SK-N-SH (cell line): ENCODE results near the gene TBL2.

Experiments
- CTCF ChIP-seq: fragments of 200-600 bp; sonication (generic); IDR thresholded peaks from 2 replicates; pipeline ENCODE4 v1.6.1; 2017; ENCODE audit warnings: antibody characterized with exemption, mild to moderate bottlenecking, moderate library complexity
- EP300 ChIP-seq, 2 experiments: IDR thresholded peaks; 2 replicates each; pipeline versions ENCODE4 v1.4.0 to v1.6.1; 2012; ENCODE audit warnings: borderline replicate concordance in 1 of 2, low read depth in 1 of 2, low read length in 1 of 2
- GABPA ChIP-seq: IDR thresholded peaks from 2 replicates; pipeline ENCODE4 v1.4.0; 2012; ENCODE audit warnings: low read depth, mild to moderate bottlenecking
- JUND ChIP-seq: IDR thresholded peaks from 2 replicates; pipeline ENCODE4 v1.4.0; 2012
- MEF2A ChIP-seq: IDR thresholded peaks from 2 replicates; pipeline ENCODE4 v1.4.0; 2012; ENCODE audit warnings: low read depth, borderline replicate concordance
- MXI1 ChIP-seq: IDR thresholded peaks from 2 replicates; pipeline ENCODE4 v1.6.1; 2012; ENCODE audit warnings: mild to moderate bottlenecking, low read depth, low read length, improper control_type of control experiment
- PBX3 ChIP-seq: IDR thresholded peaks from 2 replicates; pipeline ENCODE4; 2012
- POLR2AphosphoS5 ChIP-seq: IDR thresholded peaks from 2 replicates; pipeline ENCODE4 v1.6.1; 2012; ENCODE audit warnings: low read depth, low read length
- RCOR1 ChIP-seq: fragments of 150-350 bp; IDR thresholded peaks from 2 replicates; pipeline ENCODE4 v1.6.1; 2017; ENCODE audit warnings: antibody characterized with exemption, low read length
- SMC3 ChIP-seq: IDR thresholded peaks from 2 replicates; pipeline ENCODE4 v1.6.1; 2012; ENCODE audit warnings: low read depth, low read length, improper control_type of control experiment
- ZBTB33 ChIP-seq: IDR thresholded peaks from 2 replicates; pipeline ENCODE4 v1.4.0; 2012; ENCODE audit warnings: low read depth, borderline replicate concordance

- TF ChIP-seq JUND (no peak), ZBTB33 (no peak), SMC3 (no peak), EP300 (IDR thresholded peaks at IDR 0.05; ENCODE audit: borderline replicate concordance in 1 of 2, low read depth in 1 of 2, low read length in 1 of 2) (no peak), CTCF (no peak), POLR2AphosphoS5 (no peak), RCOR1 (no peak), MXI1 (no peak), PBX3 (no peak), GABPA (no peak), MEF2A (no peak)
Observed at GRCh38 chr7:73577627-73578341, 595 bp downstream of the TBL2 start.
